Fibroblast of lung (primary cell): ENCODE data around the gene GJC2. TPM values are rescaled to one million over a fixed set of nuclear protein-coding genes. Genes with fewer than 3 reads are reported as not detected.

Source experiments
- DNase-seq, 2 donors: peaks; one replicate each; pipeline versions ENCODE4 v3.0.0 to v3.0.0-alpha.2; 2010; ENCODE audit warnings: low read depth in 2 of 2
- H2AFZ ChIP-seq: 2 replicates; pipeline ENCODE4 v1.5.1; 2012; ENCODE audit warnings: low read length, control low read depth, inconsistent platforms
- H3K27ac ChIP-seq: 2 replicates; pipeline ENCODE4 v1.5.1; 2011; ENCODE audit warnings: low read length, control low read depth; ENCODE audit not compliant: insufficient read depth
- H3K27me3 ChIP-seq: 2 replicates; pipeline ENCODE4 v1.5.1; 2011; ENCODE audit warnings: mild to moderate bottlenecking, low read length; ENCODE audit not compliant: control insufficient read depth, insufficient read depth
- H3K36me3 ChIP-seq: 2 replicates; pipeline ENCODE4 v1.5.1; 2011; ENCODE audit warnings: low read length; ENCODE audit not compliant: control insufficient read depth, insufficient read depth
- H3K4me1 ChIP-seq: 2 replicates; pipeline ENCODE4 v1.5.1; 2011; ENCODE audit warnings: low read length; ENCODE audit not compliant: control insufficient read depth, insufficient read depth; ENCODE audit errors: extremely low read depth
- H3K4me2 ChIP-seq: 2 replicates; pipeline ENCODE4 v1.5.1; 2011; ENCODE audit warnings: low read length, control low read depth; ENCODE audit not compliant: insufficient read depth; ENCODE audit errors: extremely low read depth
- H3K4me3 ChIP-seq, 4 experiments: fragments of 200-600 bp in 1 of 4; sonication (generic) in 1 of 4; replicated peaks in 1 of 4; 2 replicates each; pipeline ENCODE4 v1.5.1; 2011 to 2016; ENCODE audit warnings: low read length in 4 of 4, low read depth in 3 of 4, mild to moderate bottlenecking in 3 of 4, control low read depth in 2 of 4, inconsistent platforms in 1 of 4, mixed read lengths in 1 of 4; ENCODE audit not compliant: insufficient read depth in 1 of 4; ENCODE audit errors: control extremely low read depth in 1 of 4
- H3K79me2 ChIP-seq: 2 replicates; pipeline ENCODE4 v1.5.1; 2012; ENCODE audit warnings: mild to moderate bottlenecking, low read length, inconsistent platforms; ENCODE audit not compliant: control insufficient read depth, insufficient read depth
- H3K9ac ChIP-seq: 2 replicates; pipeline ENCODE4 v1.5.1; 2011; ENCODE audit warnings: mild to moderate bottlenecking, low read length, control low read depth; ENCODE audit not compliant: insufficient read depth
- H3K9me3 ChIP-seq: 2 replicates; pipeline ENCODE4 v1.5.1; 2012; ENCODE audit warnings: low read depth, low read length; ENCODE audit not compliant: control insufficient read depth, insufficient read depth
- H4K20me1 ChIP-seq: 2 replicates; pipeline ENCODE4 v1.5.1; 2011; ENCODE audit warnings: low read length; ENCODE audit not compliant: control insufficient read depth, insufficient read depth; ENCODE audit errors: extremely low read depth
- CTCF ChIP-seq, 2 donors: IDR thresholded peaks in 1 of 2; conservative IDR thresholded peaks in 1 of 2; 1 replicate in 1 of 2; 2 replicates in 1 of 2; pipeline ENCODE4 v1.5.1; 2011 to 2012; ENCODE audit warnings: low read length in 2 of 2, control low read depth in 1 of 2, inconsistent platforms in 1 of 2, low read depth in 1 of 2, mild to moderate bottlenecking in 1 of 2
- EZH2 ChIP-seq: IDR thresholded peaks from 2 replicates; pipeline ENCODE4 v1.5.1; 2012; ENCODE audit warnings: low read length, control low read depth, mild to moderate bottlenecking; ENCODE audit errors: missing control alignments
- polyA plus RNA-seq, 2 donors: library from polyadenylated mRNA; depleted of rRNA in 1 of 2; stranded (reverse) in 1 of 2; unstranded in 1 of 2; fragments of >200 nt; gene quantifications; 2 replicates each; pipeline ENCODE4 v1.2.1, GENCODE V29; 2011 to 2012; ENCODE audit warnings: missing spikeins in 1 of 2
- total RNA-seq: library from RNA; depleted of rRNA; stranded (reverse); fragments of >200 nt; gene quantifications from 2 replicates; pipeline ENCODE4 v1.2.1, GENCODE V29; 2014

Gene GJC2
- total and polyA plus RNA-seq, 2 donors (not counting 1 experiment from before 2014, with no cell fraction given): 1.4 to 13.4 TPM

GRCh38 chr1:228143480-228144192 is 6.1 kb upstream of the GJC2 start:
- H3K4me3 ChIP-seq: no peak overlapping the region
- no peaks in the 10 kb centered on the region for H3K9me3 ChIP-seq
- H3K79me2 ChIP-seq: peaks cover 81% of the 10 kb centered on the region
- no peaks in the 10 kb centered on the region for H4K20me1 ChIP-seq
- H3K9ac ChIP-seq: no peak overlapping the region
- DNase-seq: no peak
- H3K36me3 ChIP-seq: peaks cover 20% of the 10 kb centered on the region
- no peaks in the 10 kb centered on the region for H3K27me3 ChIP-seq
- H2AFZ ChIP-seq: no peak overlapping the region
- TF ChIP-seq EZH2 (no peak), CTCF (conservative IDR thresholded peaks at IDR 0.05 in 1 of 2, IDR thresholded peaks at IDR 0.05 in 1 of 2; ENCODE audit: low read depth in 1 of 2, low read length in 2 of 2) (no peak)
- no peak overlapping the region for H3K27ac ChIP-seq
- no peak overlapping the region for H3K4me2 ChIP-seq
- peaks cover 18% of the 10 kb centered on the region for H3K4me1 ChIP-seq

GRCh38 chr1:228144193-228144992 is 5.3 kb upstream of the GJC2 start:
- H3K36me3 ChIP-seq: peaks cover 20% of the 10 kb centered on the region
- H3K4me2 ChIP-seq: no peak overlapping the region
- H3K9ac ChIP-seq: no peak overlapping the region
- H3K4me3 ChIP-seq: no peak overlapping the region
- TF ChIP-seq EZH2 (no peak), CTCF (conservative IDR thresholded peaks at IDR 0.05 in 1 of 2, IDR thresholded peaks at IDR 0.05 in 1 of 2; ENCODE audit: low read depth in 1 of 2, low read length in 2 of 2) (no peak)
- H3K27me3 ChIP-seq: no peaks in the 10 kb centered on the region
- H4K20me1 ChIP-seq: no peaks in the 10 kb centered on the region
- DNase-seq: no peak
- no peak overlapping the region for H2AFZ ChIP-seq
- H3K27ac ChIP-seq: no peak overlapping the region
- H3K9me3 ChIP-seq: no peaks in the 10 kb centered on the region
- peaks cover 81% of the 10 kb centered on the region for H3K79me2 ChIP-seq
- peaks cover 24% of the 10 kb centered on the region for H3K4me1 ChIP-seq

DNA sequence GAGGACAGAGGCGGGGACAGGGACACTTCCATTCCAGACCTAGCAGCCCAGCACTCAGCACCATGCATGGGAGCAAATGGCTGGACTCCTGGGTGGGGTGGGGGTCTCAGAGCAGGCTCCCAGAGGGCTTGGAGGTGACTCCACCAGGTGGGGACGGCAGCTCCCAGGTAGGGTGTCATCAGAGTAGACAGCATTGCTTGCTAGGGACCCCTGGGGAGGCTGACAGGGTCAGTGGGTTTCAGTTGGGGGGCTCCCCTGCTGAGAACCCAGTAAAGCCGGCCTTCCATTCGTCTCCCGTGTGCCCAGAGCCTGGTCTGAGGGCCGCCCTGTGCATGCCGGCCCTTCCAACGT is 4.8 kb upstream of the GJC2 start:
- H3K79me2 ChIP-seq: peaks cover 81% of the 10 kb centered on the region
- H3K4me3 ChIP-seq: no peak overlapping the region
- H3K4me2 ChIP-seq: no peak overlapping the region
- H3K36me3 ChIP-seq: peaks cover 20% of the 10 kb centered on the region
- DNase-seq: no peak
- H3K27me3 ChIP-seq: no peaks in the 10 kb centered on the region
- no peak overlapping the region for H3K9ac ChIP-seq
- no peaks in the 10 kb centered on the region for H4K20me1 ChIP-seq
- TF ChIP-seq CTCF (conservative IDR thresholded peaks at IDR 0.05 in 1 of 2, IDR thresholded peaks at IDR 0.05 in 1 of 2; ENCODE audit: low read depth in 1 of 2, low read length in 2 of 2) (no peak), EZH2 (no peak)
- no peak overlapping the region for H2AFZ ChIP-seq
- no peak overlapping the region for H3K27ac ChIP-seq
- H3K9me3 ChIP-seq: no peaks in the 10 kb centered on the region
- H3K4me1 ChIP-seq: peaks cover 30% of the 10 kb centered on the region
